Measurements from ENCODE around the gene PPP2R5C.

The PPP2R5C gene

DNA sequence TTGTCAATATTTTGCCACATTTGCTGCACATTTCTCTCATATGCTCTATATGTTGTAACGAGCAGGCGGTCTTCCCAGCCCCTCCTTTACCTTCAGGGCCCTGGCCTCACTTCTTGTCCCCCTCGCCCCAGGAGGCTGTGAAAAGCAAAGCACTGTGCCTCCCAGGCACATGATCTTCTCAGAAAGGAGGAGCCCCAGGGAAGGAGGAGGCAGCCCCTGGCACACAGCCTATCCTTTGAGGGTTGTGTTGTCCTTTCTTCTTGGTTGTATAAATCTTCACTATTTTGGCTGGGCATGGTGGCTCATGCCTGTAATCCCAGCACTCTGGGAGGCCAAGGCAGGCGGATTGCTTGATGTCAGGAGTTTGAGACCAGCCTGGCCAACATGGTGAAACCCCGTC lies 77.0 kb downstream of the PPP2R5C start:
- DNase-seq, result no peak

DNA sequence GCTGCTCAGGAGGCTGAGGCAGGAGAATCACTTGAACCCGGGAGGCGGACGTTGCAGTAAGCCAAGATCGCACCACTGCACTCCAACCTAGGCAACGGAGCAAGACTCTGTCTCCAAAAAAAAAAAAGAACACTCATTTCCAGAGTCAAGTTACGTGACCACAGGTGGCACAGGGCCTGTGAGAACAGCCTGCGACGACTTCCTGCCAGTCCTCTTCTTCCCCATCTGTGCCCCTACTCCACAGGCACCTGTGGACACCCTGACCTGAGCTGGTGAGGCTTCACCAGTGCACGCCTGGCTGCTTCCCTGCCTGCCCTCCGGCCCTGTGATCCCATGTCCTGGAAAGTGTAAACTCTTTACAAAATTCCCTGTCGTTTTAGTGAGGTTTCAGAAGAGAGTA lies 77.7 kb downstream of the PPP2R5C start:
- DNase-seq, result no peak

DNA sequence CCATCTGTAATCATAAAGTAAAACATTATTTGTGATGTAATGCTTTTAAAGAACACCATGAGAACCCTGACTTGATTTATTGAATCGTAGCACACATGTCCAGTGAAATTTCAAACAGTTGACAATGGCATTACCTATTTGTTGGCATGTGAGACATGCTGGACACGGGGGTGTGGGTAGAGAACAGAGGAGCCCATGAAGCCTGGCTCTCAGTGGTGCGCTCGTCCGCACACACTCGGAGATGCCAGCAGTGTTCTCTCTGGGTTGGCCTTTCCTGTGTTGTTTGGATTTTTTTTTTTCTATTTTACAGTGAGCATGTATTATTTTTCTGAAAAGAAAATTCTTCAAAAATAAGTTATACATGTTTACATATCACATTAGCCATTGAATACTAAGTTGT lies 78.2 kb downstream of the PPP2R5C start:
- DNase-seq, result no peak

DNA sequence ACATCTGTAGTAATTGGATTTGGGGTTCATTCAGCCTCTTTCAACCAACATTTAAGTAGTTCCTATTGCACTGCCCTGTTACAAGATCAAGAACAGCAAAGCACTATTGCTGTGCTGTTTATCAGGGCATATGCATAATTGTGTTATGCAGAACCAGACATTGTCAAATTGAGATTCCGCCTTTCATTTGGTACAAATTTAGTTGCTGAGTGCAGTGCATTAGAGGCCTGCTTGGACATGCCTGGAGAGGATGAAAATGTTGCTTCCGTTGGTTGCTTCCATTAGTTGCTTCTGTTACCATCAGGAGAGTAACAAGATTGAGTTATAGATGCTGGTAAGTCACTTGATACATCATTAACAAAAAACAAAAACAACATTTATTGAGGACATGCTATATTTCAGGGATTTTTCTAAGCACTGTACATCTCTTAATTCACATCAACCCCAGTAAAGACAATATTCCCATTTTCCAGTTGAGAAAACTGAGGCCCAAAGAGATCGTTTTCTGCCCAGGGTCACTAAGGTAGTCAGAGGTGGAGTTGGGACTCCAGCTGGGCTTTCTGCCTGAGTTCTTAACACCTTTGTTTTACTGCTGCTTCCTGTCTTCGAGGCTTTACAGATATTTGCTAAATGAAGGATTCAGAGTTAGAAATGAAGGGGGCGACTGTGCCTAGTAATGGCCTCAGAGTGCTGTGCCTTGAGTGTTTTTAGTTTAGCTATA lies 79.3 kb downstream of the PPP2R5C start:
- DNase-seq, result no peak

DNA sequence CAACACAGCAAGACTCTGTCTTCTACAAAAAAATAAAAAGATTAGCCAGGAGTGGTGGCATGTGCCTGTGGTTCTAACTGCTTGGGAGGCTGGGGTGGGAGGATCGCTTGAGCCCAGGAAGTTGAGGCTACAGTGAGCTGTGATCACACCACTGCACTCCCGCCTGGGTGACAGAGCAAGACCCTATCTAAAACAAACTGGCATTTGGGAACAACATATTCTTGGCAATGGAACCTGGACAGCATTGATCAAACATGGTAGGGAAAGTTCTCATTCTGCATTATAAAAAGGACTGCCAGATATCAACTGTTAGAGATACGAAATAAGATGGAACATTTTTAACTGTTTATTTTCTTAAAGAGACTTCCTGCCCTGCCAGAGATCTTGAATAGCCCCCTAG lies 81.5 kb downstream of the PPP2R5C start:
- no peak for DNase-seq

DNA sequence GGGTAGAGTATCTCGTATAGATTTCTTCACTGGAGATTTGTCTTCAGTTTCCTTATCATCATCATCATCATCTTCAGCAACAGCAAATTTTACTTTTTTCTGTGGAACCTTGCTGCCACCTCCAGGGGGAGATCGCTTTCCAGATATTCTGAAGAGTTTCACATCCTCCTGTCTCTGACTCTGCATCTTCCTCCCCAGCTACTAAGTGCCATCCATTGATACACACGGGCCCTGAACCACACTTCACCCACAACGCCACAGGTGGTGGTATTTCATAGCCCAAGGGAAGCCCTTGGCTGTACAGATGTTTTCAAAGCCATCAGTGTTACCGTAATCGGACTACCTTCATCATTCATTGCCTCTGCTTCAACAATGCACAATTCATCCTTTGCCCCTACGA lies 82.2 kb downstream of the PPP2R5C start:
- no peak for DNase-seq

DNA sequence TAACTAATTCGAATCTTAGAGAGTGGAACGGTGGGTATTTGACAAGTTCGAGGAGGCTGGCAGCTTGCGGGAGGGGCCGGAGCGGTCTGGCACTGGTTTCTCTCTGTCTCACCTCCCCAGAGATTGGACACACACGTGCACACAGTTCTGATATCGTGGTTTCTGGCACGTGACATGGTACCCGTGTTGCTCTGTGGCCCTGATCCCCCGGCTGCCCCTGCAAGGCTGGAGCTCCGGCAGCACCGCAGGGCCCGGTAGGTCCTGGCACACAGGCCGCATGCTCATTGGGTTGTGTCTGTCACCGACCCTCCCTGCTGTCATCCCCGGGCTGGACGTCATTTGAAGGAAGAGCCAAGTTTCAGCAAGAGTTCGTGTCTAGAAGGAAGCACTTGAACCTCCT lies 82.7 kb downstream of the PPP2R5C start:
- no peak for DNase-seq

DNA sequence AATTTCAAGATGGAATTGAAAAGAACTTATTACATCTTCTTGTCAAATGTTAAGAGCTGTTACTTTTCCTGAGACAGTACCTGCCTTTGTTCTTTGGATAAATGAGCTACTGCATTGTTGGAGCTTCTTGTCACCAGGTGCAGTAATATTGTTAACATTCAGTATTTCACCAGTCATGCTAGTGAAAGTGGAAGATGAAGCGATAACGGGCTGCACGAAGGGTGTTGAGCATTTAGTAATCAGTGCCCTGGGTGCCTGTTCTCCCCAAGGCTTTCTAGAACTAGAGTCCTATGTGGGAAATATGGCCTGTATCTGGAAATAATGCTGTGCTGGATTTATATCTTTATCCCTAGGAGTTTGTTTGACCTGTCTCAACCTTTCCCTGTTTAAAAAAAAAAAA lies 83.2 kb downstream of the PPP2R5C start:
- no peak for DNase-seq

DNA sequence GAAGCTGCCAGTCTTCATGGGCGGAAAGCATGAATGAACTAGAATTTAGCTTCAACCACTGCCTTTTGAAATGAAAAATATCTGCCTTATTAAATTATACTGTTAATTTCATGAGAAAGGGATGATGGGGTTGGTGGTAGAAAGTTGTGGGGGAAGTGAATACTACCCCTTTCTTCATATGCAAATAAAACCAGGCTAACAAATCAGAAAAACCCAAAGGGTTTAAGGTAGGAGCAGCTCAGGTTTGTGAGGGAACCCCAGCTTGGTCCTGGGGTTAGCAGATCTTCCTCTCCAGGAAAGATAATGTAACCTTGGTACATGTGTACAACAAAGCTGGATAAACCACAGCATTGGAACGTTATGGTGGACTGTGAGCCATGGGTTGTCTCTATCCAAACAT lies 84.0 kb downstream of the PPP2R5C start:
- no peak for DNase-seq

DNA sequence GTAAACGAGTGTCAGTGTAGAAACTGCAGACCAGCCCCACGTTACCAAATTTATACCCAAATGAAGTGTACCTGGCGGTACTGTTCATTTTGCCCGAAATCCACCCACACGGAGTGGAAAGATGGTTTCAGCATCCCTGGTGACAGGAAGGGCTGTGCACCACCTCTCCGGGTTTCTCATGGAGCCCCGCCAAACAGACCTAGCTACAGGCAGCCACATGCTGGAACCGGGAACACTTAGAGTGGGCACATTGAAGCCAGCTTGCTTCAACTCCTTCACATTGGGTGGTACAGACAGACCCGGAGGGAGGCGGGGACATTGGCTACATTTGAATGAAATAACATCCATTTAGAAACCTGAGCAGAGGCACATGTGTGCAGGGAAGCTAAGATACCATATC lies 84.4 kb downstream of the PPP2R5C start:
- no peak for DNase-seq

DNA sequence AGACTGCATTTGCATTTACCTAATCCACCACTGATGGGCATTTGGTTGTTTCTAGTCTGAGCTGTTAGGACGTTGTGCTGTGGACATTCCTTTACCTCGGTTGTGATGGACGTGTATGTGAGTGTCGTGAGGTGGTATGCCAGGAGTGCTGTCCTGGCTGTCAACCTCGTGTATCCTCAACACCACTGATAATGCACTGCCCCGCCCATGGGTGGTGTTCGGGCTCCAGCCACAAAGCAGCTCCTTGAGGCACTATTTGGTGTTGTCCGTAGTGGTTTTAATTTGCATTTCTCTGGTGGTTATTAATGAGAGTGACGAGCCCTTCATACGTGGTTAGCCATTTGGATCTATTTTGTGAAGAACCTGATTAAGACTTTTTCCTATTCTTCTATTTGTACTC lies 87.6 kb downstream of the PPP2R5C start:
- no peak for DNase-seq

DNA sequence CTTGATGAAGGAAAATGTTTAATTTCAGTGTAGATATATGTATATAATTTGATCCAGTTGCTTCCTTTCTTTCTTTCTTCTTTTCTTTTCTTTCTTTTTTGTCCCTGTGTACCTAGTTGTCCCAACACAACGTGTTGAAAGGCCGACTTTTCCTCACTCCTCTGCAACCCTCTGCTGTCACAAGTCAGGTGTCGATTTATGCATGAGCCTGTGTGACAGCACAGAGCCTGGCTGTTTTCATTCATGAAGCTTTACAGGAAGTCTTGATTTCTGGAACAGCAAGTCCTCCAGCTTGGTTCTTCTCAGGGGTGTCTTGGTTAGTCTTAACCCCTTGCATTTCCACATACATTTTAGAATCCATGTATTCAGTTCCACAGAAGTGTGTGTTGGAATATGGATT lies 88.1 kb downstream of the PPP2R5C start:
- no peak for DNase-seq

DNA sequence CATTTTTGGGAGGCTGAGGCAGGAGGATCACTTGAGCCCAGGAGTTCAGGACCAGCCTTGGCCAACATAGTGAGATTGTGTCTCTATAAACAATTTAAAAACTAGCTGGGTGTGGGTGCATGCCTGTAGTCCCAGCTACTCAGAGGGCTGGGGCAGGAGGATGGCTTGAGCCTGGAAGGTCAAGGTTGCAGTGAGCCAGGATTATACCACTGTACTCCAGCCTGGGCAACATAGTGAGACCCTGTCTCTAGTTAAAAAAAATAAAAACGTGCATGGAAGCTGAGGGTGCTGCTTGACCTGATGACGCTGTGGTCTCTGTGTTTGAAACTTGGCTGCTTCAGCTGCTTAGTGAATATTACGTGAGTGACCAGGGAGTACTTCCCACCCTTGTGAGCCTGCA lies 89.7 kb downstream of the PPP2R5C start:
- DNase-seq, result no peak

DNA sequence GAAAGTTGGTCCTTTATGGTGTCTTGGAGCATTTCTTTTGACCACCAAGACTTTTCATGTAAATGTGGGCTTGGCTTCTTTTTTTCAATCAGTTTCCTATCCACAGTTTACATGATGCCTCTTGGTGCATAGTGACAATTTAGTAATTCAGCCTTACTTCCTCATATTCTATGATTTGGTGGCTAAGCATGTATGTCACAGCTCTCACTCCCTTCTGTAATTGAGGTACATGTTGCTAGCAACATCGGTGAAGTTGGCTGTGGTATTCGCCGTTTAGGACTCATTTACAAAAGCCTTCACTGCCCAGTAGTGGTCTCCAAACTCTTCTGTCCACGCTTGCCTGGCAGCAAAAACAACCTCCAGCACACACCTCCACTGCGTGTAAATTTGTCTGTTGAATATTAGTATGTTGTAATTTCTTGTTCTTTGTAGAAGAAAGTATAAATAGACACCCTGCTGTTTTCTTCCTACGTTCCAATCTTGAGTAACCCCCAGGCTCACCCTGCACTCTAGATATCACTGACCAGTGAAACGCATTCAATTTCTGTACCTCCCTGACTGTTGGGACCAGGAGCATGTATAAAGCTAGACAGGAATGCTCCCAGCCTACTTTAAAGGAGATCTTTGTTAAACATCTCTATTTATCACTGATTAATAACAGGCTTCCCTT lies 90.4 kb downstream of the PPP2R5C start:
- DNase-seq, result no peak

DNA sequence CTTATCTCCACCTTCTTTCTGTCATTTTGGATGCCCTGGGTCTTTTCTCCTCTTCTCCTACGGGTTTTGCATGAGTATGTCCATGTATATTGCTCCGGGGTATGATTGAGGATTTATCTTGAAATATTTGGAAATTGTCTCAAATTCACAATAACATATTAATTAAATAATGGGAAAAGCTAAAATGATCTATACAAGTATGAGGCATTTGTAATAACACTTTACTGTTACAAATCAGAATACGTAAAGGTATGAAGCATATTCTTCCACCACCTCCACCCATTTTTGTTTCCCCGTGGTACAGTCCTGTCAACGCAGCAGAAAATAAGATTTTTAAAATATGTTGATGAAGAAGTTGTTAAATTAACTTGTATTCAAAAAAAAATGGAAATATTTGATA lies 91.3 kb downstream of the PPP2R5C start:
- DNase-seq, result no peak

DNA sequence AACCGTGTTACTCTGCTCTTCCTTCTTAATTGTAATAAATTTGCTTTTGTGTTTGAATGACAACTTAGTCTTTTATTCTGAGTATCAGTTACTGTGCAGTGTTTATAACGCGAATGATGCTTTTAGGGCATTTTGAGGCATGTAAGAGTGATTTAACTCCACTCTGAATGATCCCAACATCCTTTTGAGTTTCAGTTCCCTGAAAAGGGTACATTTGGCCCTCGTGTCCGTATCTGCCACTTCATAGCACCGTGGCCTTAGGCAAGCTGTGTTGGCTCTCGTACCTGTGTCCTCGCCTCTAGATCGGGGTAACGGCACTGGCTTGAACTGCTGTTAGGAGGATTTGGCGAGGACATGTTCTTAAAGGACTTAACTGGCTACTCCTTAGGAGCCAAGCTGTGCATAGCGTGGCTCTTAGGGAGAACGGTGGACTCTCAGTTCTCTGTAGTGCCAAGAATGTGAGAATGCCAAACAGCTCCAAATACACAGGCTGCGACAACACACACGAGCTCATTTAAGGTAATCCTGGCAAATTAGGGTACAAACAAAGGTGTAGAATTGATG lies 92.0 kb downstream of the PPP2R5C start:
- no peak for DNase-seq

DNA sequence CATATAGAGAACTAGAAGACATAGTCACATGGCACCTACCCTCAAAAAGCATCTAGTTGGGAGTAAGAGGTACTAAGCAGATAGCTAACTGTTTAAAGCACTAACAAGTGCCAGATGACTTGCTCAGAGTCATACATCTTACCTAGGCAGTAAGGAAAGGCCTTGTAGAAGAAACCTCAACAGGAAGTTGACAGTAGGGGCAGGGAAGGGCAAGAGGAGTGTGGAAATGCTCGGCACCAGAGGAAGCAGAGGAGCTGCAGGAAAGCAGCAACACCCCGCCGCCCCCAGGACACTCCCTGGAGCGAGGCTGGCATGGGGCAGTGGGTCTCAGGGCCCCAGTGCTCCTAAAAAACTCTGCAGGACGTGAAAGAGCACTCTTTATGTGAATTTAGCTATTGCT lies 92.9 kb downstream of the PPP2R5C start:
- DNase-seq, result no peak

DNA sequence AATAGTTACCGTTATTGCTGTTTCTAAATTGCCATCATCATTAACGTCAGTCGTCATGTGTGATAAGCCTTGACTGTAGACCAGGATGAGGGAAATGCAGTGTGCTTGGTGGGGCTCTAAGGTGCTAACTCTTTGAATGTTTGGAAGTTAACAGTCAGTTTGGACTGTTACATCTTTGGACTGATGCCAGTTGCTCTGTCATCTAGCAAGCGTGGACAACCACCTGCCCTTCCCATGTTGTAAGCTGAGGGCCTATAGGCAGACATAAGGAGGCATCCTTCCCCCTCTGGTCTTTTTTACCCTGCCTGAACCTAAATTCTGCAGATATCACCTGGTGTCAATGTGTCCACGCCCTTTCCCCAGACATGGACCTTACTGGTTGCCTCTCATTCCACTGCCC lies 94.4 kb downstream of the PPP2R5C start:
- DNase-seq, result no peak

DNA sequence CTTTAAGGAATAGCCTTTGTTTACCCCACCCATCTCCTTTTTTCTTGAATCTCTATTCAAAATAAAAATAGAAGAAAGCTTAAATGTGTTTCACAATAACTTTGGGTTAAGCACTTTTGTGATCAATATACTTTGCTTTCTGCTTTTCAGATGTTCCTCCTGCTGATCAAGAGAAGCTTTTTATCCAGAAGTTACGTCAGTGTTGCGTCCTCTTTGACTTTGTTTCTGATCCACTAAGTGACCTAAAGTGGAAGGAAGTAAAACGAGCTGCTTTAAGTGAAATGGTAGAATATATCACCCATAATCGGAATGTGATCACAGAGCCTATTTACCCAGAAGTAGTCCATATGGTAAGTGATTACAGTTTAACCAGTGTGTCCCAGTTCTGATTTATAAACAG lies 95.0 kb downstream of the PPP2R5C start:
- DNase-seq, result no peak

DNA sequence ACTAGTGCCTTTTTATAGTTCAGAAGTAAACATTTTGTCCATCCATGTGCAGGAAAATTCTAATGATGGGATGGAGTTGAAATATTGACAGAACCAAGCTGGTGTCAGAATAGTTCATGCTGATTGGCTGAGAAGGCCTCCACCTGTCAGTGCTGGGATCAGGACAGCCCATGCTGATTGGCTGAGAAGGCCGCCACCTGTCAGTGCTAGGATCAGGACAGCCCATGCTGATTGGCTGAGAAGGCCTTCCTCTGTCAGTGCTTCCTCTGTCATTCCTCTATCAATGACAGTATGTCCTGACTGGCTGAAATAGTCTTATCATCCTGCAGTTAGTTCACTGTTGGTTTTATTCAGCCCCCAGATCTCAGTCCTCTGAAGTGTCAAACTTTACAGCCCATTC lies 95.7 kb downstream of the PPP2R5C start:
- DNase-seq, result no peak

DNA sequence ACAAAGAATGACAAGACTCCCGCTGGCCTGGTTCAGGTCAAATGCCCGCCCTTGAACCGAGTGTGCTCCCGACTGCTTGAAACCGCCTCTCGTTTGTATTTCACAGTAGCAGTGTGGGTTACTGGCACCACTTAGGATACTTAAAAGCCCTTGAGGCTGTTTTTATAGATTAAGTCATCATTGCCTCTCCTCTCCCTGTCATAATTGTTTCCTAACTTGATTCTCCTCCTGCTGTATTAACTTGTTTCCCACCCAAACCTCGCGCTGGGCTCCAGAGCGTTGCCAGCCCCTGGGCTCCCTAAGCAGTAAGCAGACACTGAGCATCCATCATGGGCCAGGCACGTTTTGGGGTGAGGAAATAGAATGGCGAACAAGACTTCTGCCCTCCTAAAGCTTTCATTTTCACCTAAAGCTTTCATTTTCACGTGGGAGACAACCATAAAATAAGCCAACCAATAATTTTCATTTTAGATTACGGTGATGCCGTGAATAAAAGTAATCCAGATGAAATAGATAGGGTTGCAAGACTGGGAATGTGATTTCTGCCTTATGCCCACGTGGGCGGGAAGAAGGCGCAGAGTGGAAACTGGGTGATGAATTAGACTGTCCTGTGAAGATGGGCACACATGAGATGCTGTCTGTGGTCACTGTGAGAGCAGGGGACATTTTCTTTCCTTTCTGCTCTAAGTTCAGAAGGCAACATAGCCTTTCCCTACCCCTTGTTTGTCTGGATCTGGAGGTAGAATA lies 97.5 kb downstream of the PPP2R5C start:
- no peak for DNase-seq

DNA sequence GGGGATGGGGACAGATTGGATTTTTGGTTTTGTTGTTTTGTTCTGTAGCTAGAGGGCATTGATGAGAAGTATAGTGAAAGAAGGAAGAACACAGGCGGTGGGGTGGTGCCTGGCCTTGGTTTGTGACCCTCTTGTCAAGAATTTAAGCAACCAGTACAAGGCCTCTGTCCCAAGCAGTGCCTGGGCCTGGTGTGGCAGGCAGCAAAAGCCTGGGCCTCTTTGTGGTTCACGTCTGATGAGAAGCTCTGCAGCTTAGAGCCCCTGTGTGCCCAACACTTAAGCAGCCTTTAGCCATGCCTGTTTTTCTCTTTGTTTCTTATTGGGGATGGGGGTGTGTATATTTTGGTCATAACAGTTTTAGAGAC lies 98.0 kb downstream of the PPP2R5C start:
- no peak for DNase-seq

DNA sequence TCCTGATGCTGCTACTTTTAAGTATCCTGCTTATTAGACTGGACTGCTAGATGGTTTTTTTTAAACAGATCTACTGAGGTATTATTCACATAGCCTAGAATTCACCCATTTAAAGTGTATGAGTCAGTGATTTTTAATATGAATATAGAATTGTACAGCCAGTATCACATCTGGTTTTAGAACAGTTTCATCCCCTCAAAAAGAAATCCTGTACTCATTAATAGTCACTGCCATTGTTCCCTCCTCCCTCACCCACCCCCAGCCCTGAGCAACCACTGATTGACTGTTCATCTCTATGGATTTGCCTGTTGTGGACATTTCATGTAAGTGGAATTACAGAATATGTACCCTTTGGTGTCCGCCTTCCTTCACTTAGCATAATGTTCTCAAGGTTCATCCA lies 98.4 kb downstream of the PPP2R5C start:
- DNase-seq, result no peak

All from nucleus accumbens (tissue), 56 donors.